DOHH2 (cell line): ENCODE data around the gene CCDC197.

Experiments used
- EZH2phosphoT487 ChIP-seq: fragments of 200-600 bp; sonication (generic); IDR thresholded peaks from 2 replicates; pipeline ENCODE4 v1.6.1; 2017; ENCODE audit warnings: borderline replicate concordance, mild to moderate bottlenecking, antibody characterized with exemption, low read length, moderate library complexity, mixed read lengths
- TF ChIP-seq, protein P1 (sequence below): fragments of 200-600 bp; sonication (generic); IDR thresholded peaks from one replicate; pipeline ENCODE4 v1.5.1; 2014; ENCODE audit warnings: antibody characterized with exemption, mild to moderate bottlenecking, low read depth, low read length; ENCODE audit not compliant: poor library complexity, severe bottlenecking

DNA sequence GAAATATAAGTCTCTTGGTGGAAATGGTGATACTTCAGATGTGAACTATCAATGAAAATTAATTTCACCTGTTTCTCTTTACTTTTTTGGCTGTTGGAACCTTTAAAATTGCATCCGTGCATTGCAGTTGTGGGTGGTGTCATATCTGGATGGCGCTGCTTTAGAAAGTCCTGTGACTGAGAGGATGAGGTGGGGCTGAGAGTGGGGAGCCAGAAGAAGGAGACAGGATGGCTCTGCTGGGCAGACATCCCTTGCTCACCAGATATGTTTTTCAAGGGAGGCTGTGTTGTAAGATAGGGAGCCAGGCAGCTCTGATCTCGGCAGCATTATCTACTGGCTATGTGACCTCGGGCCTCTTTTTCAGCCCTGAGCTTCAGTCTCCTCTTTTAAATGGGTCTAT lies 33.4 kb upstream of the CCDC197 start:
- TF ChIP-seq, protein P1, sequence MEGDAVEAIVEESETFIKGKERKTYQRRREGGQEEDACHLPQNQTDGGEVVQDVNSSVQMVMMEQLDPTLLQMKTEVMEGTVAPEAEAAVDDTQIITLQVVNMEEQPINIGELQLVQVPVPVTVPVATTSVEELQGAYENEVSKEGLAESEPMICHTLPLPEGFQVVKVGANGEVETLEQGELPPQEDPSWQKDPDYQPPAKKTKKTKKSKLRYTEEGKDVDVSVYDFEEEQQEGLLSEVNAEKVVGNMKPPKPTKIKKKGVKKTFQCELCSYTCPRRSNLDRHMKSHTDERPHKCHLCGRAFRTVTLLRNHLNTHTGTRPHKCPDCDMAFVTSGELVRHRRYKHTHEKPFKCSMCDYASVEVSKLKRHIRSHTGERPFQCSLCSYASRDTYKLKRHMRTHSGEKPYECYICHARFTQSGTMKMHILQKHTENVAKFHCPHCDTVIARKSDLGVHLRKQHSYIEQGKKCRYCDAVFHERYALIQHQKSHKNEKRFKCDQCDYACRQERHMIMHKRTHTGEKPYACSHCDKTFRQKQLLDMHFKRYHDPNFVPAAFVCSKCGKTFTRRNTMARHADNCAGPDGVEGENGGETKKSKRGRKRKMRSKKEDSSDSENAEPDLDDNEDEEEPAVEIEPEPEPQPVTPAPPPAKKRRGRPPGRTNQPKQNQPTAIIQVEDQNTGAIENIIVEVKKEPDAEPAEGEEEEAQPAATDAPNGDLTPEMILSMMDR = no peak
- no peak for TF ChIP-seq EZH2phosphoT487
